GM21381 (cell line): Measurements from ENCODE around the gene XXYLT1.
"Not testable (repeated sequence)": the region's sequence is repeated elsewhere in the genome, so short reads cannot be mapped to it uniquely, and the experiment has no call there.

ENCODE experiments used
- ATAC-seq: cut with Tn5 transposase; IDR thresholded peaks from one replicate; pipeline ENCODE4 v1.9.1; 2021; ENCODE audit warnings: mild to moderate bottlenecking, moderate library complexity; ENCODE audit not compliant: unreplicated experiment

Gene XXYLT1, protein sequence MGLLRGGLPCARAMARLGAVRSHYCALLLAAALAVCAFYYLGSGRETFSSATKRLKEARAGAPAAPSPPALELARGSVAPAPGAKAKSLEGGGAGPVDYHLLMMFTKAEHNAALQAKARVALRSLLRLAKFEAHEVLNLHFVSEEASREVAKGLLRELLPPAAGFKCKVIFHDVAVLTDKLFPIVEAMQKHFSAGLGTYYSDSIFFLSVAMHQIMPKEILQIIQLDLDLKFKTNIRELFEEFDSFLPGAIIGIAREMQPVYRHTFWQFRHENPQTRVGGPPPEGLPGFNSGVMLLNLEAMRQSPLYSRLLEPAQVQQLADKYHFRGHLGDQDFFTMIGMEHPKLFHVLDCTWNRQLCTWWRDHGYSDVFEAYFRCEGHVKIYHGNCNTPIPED

DNA sequence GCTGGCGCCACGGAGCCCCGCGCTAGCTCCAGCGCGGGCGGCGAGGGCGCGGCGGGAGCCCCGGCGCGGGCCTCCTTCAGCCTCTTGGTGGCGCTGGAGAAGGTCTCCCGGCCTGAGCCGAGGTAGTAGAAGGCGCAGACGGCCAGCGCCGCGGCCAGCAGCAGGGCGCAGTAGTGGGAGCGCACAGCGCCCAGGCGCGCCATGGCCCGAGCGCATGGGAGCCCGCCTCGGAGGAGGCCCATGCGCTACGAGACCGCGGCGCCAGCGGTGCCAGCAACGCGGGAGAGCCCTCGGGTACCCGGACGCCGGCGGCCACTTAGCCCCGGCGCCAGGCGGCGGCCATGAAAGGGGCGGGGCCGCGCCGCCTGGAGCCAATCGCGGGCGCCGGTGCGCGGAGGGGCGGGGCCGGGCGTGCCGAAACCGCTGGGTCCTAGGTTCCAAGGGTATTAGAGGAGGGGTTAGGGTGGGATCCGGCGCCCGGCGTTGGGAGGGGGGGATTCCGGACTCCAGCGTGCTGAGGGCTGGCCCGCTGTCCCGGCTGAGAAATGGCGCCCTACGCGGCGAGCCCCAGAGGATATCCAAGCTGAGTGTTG lies at the start of gene XXYLT1:
Gene XXYLT1, minus strand, starts transcription at position 343 of the 593 bp plus-strand sequence. Its CDS starts 101 bp downstream, at position 242.
- ATAC-seq = peak; percentile 77

DNA sequence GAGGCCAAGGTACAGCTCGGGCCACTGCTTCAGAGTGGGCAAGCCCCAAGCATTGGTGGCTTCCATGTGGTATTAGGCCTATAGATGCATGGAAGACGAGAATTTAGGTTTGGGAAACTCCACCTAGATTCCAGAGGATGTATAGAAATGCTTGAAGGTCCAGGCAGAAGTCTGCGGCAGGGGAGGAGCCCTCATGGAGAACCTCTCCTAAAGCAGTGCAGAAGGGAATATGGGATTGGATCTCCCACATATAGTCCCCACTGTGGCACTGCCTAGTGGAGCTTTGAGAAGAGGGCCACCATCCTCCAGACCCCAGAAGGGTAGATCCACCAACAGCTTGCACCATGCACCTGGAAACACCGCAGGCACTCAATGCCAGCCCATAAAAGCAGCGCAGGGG lies 48.1 kb upstream of the XXYLT1 start:
- ATAC-seq = no peak

DNA sequence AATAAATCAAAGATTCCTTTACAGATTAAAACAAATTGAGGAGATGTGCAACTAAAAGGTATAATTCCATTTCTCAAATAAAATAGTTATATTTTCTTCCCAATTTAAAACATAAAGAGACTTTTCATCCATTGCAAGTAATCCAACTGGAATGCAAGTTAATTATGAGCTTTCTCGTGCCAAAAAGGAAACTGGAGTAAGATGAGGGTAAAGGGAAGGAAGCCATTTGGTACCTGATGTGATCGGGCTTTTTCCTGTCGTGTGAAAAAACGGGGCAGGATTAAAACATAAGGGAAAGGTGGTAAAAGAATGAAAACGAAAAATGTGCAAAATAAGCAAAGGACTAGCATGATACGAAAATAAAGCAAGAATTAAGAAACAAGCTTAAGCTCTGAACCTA lies 41.8 kb upstream of the XXYLT1 start:
- no peak for ATAC-seq

DNA sequence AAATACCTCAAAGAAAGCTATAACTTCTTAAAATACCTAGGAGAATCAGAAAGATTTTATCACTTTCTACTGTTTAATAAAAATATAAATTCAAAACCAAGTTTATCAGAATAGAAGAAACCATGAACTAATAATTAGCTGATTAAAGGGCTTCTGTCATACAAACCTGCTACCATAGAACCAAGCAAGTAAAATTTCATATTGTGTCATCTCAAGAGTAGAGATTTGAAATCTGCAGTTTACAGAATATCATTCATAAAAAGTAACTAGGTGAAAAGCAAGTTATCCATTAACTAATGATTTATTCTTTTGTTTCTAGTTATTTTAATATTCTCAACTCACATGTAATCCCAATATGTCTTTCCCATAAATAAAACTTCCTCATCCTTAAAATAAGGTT lies 36.8 kb upstream of the XXYLT1 start:
- ATAC-seq = no peak

DNA sequence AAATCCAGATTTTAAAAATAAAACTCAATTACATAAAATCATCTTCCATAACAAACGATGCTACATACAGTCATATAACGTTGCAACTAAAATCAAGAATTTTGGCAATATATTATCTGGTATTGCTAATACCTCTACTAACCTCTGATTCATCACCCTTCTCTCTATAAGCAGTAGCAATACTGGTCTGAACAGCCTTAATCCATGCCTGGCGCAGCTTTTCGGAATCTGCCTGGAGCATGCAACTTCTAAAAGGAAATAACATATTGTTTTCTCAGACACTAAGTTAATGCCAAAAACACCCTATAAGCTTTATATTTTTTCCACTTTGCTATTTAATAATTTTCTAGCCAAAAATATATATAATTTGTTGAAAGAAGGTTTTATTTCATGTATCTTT lies 35.4 kb upstream of the XXYLT1 start:
- no peak for ATAC-seq

DNA sequence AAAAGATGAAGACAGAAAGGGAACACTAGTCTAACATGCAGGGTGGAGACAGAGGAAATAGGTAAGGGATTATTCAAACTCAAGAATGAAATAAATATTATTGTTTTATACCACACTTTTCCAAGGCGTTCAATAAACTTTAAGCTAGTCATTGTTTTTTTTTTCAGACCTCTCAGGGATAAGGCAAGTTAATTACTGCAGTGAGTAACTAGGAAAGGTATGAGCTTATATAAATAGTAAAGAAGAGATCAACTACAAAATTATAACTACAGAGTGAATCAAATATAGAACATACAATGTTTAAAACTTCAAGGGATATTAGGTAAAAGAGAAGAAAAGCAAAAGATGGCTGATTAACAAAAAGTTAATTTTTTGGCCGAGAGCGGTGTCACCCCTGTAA lies 31.5 kb upstream of the XXYLT1 start:
- ATAC-seq = no peak

DNA sequence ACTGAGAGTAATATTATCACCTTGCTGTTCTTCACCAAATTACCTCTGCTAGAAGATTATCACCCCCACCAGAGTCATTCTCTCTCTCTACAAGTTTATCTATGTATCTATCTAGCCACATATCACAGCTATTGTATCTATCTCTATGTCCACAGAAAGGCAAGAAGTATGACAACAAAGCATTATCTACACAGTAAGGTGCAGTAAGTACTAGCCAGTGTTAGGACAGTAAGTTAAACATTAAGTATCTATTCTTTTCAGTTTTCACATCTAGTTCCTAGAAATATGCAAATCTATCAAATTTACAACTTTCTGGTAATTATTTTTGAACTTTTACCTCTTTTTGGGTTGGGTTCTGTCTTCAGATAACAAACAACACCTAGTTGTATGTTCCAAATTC lies 26.5 kb upstream of the XXYLT1 start:
- ATAC-seq = peak; percentile 51

DNA sequence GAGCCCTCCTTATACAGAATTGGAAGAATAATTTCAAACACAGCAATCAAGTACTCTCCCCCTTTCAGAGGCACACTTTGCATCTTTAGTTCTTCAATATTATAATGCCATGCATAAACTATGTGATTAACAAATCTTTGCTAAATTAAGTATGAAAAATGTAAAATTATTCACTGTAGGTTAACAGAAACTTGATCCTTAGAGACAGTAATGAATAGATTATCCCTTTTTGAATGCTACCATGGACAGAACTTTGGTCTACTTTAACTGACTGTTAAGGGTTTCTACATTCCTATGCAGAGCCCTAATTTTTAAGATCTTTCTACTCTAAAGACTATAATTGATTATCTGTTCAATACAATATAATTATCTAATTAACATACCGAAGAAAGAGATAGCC lies 25.7 kb upstream of the XXYLT1 start:
- no peak for ATAC-seq

DNA sequence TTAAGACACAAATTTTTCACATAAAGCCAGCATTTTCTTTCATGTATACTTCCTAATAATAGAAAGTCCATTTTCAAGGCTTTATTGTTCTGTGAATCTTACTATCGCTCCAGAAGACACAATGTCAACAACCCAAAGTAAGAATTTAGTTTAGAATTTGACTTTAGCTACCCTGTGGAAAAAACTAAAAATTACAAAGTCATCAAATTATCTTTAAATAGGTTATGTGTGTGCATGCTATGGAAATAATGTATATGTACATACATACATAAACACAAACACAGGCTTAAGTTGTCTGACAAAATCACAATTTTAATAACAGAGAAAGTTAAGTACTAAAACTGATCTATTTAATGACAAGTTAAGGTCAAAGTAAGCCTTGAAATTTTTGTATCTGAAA lies 20.2 kb upstream of the XXYLT1 start:
- no peak for ATAC-seq

DNA sequence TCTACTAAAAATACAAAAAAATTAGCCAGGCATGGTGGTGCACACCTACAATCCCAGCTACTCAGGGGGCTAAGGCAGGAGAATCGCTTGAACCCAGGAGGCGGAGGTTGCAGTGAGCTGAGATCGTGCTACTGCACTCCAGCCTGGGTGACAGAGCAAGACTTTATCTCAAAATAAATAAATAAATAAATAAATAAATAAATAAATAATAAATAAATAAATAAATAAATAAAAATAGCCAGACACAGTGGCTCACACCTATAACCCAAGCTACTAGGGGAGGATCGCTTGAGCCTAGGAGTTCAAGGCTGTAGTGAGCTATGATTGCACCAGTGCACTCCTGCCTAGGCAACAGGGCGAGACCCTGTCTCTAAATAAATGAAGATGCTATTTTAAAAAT lies 19.7 kb upstream of the XXYLT1 start:
- ATAC-seq = not testable (repeated sequence)

DNA sequence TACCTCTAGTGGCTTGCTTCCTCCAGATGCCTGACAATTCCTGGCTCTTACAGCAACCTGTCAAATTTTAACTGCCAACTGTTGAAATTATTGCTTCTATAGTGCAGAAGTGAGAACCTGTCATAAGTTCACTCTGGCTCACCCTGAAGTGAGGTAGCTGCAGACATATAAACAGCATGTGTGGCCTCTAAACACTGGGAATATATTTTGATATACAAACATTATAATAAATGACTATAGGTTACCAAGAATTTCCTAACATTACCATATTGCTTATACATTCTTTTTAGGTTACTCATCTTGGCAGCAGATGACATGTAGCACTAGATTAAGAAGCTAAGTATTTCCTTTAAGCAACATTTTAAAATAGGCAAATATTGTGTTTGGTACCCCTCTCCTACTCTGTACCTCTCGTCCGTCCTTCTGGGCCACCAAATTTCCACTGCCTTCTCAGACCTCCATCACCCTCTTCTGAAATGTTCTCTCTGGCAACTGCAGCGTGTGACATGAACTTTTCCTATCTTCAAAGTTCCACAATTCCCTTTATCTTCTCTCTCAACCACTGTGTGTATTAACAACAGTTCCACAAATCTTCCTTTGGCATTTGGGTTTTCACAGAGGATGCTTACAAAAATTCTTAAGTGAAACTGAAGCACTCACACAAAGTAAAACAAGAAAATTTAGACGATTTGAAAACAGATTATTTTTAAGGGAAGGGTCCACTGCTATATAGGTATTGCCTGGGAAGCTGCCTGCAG lies 15.3 kb upstream of the XXYLT1 start:
- no peak for ATAC-seq

DNA sequence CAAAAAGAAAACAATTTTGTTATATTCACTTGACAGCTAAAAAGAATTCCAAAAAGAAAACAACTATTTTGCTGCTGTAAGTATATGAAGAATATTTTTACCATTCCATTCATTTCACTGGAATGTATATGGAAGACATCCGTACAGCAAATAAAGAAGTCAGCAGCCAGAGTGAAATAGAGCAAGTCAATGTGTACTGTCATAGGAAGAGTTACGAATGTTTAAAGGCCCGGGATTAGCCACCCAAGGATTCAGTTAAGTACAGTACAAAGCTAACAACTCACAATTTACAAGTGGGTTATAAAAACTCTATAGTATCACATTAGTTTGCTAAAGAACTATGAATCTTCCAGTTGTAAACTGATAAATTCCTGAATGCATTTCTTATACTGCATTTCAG lies 14.4 kb upstream of the XXYLT1 start:
- ATAC-seq = no peak

DNA sequence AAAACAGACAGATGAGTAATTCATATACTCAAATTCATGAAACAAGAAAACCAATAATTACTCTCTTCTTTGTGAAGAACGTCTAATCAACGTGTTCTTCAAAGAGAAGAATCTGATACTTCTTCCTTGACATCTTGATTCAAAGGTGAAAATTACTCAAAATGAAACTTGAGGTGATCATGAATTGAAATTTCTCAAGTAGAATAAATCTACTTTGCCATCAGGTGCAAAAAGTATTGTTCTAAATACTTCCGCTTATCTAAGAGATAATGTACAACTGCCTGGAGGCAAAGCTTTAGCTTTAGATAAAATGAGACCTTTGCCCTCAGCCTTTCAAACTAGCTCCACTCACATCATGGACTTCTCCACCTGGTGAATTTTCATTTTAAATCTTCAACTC lies 13.9 kb upstream of the XXYLT1 start:
- ATAC-seq = no peak

DNA sequence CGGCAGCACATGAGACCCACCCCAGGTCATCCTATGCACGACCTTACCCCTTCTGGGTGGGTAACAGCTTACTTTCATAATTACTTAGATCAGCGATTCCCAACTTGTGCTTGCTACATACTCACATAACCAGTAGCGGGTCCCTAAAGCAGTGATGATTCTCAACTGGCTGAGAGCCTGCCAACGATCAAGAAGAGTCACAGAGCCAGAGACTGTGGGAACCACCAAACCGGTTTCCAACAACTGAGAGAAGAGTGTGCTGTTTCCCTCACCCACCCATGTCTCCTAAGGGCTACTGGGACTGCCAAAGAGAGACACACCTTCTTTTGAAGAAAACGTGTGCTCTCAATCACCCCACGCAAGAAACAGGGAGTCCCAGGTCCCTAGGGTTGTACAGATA lies 12.0 kb upstream of the XXYLT1 start:
- ATAC-seq = no peak

DNA sequence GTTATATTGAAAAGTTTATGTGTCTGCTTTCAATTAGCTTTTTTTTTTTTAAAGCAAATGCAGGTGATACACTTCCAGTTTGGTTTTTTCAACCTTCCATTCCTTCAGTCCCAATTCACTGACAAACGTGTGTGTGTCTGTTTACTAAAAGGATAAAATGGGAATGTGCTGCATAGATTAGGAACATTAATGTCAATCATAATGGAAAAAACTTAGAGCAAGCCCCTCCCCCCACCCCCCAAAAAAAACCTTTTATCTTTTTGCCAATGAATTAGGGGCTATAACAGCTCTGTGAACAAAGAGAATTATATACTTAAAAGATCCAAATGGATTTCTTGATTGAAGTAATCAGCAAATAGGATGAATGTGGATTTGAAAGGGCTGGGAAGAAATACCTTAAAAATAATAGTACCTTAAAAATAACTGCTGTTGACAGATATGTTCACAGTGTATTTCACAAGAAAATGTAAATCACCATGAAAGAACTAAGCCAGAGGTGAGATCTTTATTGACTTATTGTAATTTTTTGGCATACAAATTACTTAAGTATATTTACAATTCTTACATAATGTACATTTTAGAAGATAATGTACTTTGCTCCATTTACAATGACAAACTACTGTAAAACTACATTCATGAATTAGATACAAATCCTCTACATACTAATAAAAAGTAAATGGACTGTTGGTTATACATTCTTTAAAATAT lies 3.5 kb upstream of the XXYLT1 start:
- ATAC-seq = no peak

DNA sequence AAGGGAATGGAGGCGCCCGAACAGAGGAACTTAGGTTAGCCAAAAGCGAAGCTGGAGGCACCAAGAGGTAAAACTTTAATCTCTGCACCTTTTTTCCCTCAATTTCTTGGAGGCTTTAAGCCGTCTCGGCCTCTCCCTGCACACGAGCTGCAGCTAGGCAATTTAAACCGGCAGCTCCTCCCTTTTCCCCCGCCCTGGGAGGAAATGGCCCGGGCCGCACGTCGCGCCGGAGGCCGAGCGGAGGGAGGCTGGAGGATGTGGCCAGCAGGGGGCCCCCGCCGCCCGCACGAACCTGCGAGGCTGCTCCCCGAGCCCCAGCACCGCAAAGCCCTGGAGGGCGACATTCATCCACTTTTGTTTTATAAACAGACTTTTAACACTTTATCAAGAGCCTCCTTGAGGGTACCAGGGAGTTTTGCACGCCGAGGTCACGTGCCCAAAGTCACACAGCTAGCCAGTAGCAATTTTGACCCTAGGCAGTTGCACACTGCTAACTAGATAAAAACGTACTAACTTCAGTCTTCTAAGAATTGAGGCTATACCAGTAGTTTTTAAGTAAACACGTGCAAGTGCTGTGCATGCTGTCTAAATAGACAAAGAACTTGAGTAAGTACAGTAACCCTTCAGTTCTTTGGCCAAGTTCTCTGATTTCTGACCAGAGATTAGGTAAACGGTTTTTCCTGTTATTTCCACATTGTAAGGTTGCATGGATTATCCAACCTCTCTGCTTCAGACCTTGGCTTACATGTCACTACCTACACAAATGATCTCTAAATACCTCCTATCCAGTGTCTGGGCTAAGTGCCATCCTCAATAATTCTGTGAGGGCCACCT lies 668 bp upstream of the XXYLT1 start:
- ATAC-seq = peak; percentile 64

DNA sequence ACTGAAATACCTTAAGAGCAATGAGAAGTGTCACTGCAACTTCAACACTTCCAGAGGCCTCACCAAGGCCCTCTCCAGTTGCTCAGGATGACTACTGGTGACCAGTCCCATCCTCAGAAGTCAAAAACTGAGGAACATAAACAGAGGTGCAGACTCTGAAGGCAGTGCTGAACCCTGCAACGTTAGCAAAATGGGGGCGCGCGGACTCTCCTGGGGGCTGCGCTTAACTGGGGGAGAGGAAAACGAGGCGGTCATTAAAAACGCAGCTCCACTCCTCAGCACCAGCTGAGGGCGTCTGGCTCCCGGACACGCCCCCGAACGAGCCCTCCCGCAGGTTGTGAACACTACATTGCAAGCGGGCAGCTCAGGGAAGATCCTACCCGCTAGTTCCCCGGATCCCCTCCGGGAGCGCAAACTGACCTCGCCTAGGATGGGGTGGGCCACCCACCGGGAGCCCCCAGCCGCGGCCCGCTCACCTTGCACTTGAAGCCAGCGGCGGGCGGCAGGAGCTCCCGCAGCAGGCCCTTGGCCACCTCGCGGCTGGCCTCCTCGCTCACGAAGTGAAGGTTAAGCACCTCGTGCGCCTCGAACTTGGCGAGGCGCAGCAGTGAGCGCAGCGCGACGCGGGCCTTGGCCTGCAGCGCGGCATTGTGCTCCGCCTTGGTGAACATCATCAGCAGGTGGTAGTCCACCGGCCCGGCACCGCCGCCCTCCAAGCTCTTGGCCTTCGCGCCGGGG lies 711 bp downstream of the XXYLT1 start:
- ATAC-seq = peak; percentile 12

DNA sequence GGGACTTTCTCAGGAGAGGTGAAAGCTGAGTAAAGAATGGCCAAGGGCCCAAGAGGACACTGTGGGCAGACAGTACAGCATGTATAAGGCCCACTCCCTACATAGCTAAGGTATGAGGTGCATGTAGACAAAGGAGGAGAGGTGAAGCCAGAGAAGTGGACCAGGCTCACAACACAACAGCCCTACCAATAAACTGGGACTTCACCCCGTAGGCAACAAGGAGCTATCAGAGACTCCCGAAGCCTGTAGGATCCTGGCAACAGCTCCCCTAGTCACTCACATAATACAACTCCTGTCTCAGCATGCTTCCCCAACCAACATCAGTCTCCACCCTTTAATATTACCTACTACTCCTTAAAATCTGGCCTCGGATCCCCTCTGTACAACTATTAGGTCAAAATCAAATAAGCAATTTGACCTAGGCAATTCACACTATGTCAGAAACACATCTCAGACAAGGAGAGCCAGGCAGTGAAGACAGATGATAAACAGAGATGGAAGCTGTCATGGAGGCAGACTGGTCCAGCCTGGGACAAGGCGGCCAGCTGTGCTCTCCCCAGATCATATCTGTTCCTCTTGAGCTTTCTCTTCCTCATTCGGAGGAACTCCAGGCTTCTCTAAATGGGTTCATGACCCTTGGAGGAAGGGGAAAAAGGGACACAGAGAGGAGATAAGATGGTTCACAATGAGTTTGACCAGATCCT lies 1.4 kb downstream of the XXYLT1 start:
- no peak for ATAC-seq
